ELR (cell line): ENCODE data around the gene STK24.

Experiments
- DNase-seq: peaks from one replicate; pipeline ENCODE4 v3.0.0-alpha.2; 2015; ENCODE audit warnings: low read depth

STK24 gene

DNA sequence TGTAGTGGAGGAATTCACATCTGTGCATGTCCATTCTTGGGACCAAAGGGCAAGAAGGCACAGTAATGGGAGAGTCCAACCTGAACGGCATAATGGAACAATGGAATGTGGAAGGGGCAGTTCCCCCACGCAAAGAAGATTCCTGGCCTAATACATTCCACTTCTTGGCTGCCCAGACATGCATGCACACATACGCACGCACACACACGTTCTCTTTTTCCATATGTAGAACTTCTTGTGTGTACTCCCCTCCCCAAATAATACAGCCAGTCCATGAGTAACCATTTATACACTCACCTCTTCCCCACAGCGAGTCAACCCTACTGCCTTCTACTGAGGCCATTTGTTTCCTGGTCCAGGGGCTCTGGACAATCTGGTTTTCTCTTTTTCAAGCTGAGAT is 6.0 kb upstream of the STK24 start:
- DNase-seq, result peak; percentile 34

DNA sequence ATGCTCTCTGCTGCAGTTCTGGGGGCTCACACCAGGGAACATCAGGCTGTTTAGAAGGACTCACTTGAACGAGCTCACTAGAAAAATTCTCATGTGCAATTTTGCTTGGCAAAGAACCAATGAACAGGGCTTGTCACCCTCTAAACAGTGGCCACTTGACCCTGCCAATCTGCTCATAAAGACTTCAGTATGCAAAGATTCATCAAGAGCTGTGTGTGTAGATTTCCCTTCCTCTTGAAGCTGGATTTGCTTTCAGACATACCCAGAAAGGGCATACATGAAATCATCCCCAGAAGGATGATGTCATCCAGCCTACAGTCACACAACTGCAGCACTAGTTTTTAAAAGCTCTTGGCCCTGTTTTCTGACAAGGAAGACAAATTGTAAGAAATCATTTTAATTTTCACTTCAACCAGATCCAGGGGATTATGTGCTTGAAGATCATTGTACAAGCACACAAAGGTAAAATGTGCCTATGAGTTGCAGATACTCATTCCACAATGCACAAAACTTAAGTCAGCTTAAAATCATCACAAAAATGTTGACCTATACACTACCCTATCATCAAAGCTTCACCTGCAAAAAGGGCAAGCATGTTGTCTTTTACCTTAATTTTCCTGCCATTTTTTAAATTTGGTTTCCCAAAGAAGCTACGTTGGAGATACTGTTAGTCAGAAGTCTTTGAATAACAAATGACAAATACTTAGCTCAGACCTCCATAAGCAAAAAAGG is 5.2 kb upstream of the STK24 start:
- DNase-seq, result peak; percentile 75

DNA sequence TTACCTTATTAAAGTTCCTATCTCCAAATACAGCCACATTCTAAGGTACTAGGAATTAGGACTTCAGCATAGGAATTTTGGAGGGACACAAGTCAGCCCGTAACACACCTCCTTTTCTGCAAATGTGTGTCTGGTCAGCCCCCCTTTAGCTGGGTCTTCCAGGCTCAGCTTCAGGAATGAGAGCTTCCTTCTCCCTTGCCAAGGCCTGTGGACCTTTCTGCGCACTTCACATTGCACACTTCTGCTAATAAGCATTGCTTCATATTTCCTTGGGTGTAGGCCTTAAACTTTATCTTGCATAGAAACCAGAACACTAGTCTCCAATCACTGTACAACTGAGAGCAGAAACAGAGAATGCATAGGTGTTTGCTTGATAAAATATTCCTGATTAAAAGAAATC is 4.5 kb upstream of the STK24 start:
- no peak for DNase-seq

DNA sequence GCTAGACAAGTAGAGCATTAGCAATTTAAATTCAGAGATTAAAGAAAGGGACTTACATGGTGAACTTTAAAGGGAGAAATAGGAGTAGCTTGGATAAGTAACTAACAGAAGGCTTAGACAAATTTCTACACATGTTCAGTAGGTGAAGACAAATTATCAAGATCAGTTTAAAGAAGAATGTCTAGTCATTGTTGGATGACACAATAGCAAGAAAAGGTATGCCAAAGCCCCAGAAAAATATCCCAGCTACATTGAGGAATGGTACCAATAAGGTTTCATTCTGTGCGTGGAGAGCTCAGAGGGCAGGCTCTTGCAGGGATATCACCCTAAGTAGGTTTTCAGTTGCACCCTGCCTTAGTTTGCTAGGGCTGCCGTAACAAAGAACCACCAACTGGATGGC is 3.5 kb upstream of the STK24 start:
- no peak for DNase-seq

DNA sequence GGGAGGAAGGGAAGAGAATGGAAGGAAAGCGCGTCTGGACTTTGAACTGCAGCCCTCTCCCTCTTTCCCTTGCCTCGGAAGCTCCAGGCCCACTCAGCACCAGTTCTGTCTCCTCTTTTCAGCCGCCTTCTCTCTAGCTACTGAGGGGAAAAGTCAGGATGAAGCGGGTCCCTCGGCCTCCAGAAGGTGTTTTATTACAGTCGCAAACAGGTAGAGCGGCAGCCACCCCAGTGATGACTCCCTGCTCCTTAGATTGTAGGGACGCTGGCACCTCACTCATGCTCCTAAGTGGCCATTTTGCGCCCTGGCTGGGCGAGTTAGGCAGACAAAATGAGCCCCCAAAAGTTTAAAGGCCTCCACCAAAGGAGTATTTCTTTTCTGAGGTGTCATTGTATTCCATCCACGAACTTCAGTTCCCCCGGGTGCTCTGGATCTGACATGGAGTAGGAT is 954 bp upstream of the STK24 start:
- DNase-seq, result no peak

DNA sequence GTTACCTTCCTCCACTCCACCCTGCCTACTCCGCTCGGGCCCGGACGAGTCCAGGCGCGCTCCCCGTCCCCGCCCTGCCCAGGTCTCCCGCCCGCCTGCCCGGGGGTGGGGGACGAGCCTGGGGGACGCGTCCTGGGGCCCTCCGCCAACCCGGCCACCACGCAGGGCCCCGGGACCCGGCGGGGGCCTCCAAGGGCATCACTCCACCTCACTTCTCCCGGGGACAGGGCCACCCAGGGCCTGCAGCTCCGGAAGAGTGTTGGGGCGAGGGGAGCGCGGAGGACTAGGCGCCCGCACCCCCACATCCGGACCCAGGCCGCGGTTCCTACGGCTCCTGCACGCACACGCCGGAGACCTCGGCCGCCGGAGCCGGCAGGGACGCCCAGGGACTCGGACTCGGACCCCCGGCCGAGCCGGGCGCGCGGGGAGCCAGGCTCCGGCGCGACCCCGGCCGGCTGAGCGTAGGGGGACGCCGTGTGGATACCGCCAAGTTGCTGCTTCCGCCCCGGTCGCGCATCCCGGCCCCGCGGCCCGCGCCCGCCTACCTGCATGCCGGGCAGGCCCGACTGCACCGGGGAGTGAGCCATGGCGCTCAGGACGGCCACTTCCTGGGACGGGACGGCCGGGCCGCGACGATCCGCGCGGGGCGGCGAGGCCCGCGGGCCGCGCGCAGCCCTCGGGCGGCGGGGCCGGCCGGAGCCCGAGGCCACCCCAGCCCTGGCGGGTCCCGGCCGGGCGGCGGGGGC is 534 bp downstream of the STK24 start:
- DNase-seq, result peak; percentile 52

DNA sequence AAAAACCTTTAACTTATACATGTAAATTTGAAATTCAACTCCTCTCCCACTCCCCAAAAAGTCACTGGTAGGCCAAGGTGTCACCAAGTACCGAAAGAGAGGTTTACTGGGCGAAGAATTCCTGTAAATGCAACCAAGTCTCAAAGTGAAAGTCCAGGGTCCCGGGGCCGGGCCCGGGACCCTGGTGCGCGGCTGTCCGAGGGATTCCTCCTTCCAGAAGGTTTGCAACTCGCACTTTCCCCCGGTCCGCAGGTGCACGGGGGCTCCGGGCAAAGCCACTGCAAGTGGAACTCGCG is 1.1 kb downstream of the STK24 start:
- no peak for DNase-seq

DNA sequence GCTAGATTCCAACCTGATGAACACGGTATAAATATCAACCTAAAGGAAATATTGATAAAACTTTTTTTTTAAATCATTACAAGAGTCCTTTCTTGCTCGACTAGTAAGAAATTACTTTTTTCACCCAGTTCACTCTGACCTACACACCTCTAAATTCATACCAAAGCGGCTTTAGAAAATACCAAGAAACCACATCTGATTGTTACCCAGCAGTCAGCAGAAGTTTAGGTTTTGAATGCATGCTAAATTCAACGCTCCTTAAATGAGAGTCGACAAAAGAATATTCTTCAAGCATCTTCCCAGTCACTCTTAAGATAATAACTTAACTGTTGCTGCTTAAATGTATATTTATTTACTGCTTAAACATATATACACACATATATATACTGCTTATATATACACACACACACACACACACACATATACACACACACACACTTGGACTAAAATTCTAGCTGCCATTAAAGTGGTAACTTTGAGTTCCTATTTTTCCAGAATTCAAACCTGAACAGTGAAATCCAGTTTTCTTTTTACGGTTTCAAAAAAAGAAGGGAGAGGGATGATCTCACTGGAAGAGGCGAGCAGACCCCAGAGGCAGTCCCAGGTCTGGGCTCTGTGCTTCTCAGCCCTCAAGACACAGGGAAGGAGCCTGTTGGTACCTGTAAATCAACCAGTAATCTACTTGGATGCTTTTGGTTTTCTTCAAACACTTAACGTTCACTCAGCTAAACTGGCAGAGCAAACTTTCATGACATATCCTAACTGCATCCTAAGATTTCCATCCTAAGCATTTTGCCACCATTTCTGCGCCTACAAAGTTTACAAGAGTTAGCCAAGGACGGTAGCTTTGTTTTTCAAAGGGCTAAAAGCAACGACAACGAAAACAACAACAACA is 1.7 kb downstream of the STK24 start:
- DNase-seq, result peak; percentile 44

DNA sequence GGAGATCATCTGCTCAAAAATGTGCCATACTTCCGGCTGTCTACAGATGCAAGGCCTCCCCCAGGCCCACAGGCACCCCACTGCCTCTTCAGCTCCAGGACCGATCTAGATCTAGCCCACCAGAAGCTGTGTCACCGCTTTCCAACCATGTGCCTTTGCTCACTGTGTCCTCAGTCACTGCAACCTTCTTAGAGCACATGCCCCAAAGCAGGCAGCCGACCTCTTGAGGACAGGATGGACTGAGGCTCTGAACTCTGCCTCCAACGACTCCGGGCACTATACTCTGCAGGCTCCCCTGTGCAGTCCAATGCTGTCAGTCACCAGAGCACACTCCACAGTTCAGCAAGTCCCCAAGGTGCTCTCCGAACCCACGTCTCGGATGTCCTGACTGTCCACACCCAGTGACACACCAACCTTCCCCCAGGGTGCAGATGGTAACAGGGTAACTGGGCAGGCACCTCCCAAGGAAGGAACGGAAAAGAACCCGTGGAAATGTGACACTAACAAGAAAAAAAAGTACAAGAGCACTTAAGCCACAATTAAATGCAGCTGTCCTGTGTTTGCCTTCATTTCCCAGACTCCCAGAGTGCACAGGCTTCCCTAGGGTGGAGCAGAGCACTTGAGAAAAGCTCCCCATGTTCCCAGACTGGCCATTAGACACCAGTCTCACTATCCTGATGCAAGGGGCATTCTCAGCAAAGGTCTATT is 4.8 kb downstream of the STK24 start:
- peak; percentile 54 for DNase-seq

DNA sequence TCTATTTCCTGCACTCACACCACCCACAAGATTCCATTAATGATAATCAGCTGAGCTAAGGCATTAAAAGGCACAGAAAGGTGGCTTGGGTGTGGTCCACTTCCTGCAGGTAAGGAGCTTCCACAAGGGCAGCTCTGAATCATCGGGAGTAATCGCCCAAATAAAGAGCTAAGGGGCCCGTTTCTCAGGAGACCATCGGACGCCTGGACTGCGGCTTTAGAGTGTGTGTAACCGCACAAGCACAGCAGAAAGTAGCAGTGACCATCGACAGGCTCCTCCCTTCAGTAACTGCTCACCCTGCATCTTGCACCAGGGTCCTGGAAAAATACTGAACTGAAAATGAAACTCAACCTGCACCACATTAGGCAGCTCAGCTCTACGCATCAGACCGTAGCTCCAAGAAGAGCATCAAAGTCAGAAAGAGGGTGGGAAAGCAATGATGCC is 6.0 kb downstream of the STK24 start:
- peak; percentile 61 for DNase-seq

DNA sequence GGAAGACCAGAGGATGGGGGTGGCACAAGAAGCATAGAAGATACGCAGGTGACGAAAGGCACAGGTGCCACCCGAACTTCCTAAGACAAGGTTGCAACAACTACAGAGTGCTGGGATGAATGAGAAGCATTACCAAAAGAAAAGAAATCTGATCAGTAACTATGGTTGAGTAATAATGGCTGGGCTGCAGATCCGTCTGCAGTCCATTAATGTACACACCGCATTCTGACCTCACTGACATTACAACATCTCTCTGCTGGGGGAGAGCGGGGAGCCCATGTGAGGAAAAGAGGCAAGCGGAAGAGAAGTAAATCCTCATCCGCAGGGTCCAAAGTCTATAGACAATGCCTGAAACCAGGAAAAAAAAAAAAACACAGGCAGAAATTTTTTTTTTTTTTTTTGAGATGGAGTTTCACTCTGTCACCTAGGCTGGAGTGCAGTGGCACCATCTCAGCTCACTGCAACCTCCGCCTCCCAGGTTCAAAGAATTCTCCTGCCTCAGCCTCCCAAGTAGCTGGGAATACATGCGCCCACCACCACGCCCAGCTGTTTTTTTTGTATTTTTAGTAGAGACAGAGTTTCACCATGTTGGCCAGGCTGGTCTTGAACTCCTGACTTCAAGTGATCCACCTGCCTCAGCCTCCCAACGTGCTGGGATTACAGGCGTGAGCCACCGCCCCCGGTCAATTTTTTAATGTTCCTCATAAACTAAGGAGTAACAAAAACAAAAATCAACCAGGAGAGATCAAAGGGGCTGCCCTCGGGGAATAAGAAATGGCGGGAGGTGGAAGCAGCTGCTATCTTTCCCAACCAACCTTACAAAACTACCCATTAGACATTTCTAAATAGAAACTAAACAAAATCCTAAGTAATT is 7.2 kb downstream of the STK24 start:
- DNase-seq, result peak; percentile 90

DNA sequence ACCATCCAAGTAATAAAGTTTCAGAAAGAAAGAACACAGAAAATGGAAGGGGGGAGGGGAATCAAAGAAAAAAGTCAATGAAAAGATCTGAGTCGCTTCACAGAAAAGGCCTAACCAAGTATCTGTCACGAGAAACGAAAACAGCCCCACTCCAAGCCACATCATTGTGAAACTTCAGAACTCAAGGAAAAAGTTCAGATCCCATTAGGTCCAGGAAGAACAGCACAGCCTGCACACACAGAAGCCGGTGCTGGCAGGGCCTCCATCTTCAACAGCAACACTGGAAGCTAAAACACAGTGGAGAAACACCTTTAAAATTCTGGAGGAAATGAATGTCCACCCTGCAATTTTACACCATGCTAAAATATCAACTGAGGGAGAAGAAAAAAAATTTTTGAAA is 8.0 kb downstream of the STK24 start:
- DNase-seq, result no peak

DNA sequence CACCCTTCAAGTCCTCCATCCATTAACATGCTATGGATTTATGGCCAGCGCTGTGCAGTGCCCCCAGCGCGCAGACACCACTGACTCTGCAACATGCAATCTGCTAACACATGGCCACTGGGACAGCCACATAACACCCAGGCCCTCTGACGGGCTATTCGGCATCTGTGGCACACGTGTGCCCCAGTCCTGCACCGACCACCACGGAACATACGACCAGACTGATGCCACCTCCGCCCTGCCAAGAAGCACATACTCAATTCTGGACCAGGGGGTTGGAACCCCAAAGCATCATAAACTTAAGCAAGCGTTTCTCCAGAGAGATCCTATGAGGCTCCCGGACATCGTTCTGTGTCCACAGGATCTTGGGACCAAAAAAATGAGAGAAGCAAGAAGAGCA is 9.8 kb downstream of the STK24 start:
- DNase-seq, result no peak

DNA sequence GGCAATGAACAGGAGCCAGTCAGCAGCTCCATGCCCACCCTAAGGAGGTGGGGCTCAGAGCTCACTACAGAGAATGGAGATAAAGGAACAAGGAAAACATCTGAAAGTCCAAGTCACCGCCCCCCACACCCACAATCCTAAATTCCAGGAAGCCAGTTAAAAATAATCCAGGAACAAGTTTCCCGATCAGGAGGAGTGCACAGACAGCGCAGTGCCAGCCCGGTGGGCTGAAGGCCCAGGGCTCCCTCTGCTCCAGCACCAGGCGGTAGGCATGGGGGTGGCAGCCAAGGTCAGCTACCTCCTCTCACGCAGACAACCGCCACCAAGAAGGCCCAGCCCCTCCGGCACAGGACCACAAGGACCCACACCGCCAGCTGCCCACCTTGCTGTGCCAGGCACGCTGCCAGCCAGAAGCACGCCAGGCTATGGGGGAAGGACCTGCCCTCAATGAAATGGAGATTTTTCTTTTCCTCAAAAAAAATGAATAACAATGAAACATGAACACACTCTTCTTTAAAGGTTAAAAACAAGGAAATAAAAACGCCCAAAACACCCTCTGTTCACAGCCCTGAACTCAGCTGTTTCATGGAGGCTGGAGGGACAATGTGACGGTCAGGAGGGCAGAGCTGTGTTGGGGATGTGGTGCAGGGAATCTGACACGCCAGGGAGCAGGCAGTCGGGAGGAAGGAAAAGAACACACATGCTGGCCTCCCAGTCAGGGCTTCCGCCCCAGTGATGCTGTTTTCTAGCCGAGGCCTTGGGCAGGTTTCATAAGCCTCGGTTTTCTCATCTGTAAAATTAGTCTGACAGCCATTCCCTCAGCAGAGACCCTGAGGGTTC is 11.0 kb downstream of the STK24 start:
- DNase-seq, result no peak

DNA sequence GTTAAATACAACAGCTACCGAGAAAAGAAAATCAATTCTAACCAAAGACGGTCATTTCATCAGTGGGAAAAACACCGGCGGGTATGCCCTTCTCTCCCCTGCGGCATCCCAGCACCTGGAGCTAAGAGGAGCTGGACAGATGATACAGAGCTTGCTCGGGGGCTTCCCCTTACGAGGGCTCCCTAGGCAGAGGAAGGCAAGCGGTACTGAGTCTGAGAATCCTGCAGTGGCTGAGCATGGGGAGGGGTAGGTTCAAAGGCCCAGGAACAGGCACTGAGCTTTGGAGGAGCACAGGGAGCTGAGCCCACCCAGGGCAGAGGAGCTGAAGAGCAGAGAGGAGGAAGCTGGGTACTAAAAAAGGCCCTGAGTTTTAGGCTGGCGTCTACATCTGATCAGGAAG is 12.7 kb downstream of the STK24 start:
- no peak for DNase-seq

DNA sequence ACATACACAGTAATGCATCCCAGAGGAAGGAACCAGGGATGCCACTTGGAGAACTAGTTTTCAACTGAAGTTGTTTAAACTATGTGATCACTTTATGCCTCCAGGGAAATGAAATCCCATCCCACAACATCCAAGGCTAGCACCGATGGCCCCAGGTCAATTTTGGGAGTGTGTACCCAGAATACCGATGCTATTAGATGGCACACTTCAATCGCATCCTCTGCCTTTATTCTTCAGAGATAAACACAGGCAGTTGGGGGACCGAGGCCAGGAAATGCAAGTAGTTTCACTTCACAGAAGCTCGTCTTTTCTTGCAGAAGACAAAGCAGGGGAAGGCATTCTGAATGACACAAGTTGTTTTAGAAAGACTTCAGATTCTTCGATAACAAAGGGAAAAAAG is 13.8 kb downstream of the STK24 start:
- peak; percentile 54 for DNase-seq

DNA sequence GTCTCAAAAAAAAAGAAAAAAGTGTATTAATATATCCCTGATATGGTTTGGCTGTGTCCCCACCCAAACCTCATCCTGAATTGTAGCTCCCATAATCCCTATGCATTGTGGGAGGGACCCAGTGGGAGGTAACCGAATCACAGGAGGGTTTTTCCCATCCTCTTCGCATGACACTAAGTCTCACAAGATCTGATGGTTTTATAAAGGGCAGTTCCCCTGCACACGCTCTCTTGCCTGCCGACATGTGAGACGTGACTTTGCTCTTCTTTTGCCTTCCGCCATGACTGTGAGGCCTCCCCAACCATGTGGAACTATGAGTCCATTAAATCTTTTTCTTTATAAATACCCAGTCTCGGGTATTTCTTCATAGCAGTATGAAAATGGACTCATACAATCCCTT is 17.7 kb downstream of the STK24 start:
- DNase-seq, result no peak

DNA sequence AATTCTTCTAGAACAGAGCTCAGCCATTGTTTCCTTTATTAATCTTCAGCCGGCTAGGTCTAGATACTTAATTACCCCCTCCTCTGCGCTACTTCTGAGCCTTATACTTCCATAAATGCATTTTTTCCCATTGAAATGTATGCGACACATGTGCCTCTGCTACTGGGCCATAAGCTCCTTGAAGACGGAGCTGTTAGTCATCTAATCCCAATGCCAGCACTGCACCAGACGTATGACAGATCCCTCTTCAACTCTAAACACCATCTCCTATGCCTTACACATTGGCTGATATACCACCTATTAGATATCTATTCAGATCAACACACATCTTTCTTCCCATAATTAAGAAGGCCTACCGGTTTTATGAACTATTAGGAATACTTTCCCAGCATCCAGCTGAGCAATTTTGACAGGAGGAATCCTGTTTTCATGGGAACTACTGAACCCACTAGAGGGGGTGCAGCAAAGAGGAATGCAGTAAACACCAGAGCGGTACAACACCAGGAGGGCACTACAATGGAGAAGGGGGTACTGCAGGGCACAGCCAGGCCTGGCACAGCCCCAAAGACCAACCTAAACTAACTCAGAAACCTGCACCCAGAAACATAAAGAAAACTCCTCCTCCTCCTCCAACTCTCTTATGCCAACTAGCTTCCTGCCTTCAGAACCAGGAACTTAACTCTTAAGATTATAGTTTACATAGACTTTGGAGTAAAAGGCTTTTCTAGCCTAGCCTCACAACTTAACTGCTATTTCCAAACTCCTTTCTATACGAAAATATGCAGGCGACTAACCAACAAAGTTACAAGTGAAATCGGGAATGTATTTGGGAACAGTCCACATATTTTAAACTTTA is 18.7 kb downstream of the STK24 start:
- peak; percentile 87 for DNase-seq

DNA sequence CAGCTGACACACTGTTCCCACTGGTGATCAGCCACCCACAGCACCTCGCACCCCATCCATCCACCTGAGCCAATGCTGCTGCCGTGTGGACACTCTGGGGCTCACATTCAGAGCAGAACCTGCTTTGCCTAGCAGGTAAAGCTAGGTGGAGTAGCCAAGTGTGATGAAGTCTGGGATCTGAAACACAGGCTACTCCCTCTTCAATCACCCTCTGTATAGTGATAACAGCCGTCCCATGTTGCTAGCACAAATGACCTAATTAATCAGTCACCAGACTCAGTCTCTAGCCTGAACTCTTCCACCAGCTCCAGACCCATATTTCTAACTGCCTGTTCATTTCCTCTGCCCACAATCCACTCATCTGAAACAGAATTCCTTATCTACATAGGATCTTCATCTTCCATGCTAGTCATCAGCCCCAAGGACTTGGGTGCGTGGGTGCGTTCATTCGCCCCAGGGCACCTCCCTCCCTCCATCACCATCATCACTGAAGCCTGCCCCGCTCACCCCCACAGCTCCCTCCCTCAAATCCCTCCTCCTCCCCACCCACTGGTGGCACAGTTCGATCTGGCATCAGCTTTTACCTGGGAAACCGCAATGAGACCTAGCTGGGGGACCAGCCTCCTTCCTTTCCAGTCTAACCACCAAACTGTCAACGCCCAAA is 19.8 kb downstream of the STK24 start:
- DNase-seq, result peak; percentile 97
